ENCODE measurements around the gene ABHD14A.

DNA sequence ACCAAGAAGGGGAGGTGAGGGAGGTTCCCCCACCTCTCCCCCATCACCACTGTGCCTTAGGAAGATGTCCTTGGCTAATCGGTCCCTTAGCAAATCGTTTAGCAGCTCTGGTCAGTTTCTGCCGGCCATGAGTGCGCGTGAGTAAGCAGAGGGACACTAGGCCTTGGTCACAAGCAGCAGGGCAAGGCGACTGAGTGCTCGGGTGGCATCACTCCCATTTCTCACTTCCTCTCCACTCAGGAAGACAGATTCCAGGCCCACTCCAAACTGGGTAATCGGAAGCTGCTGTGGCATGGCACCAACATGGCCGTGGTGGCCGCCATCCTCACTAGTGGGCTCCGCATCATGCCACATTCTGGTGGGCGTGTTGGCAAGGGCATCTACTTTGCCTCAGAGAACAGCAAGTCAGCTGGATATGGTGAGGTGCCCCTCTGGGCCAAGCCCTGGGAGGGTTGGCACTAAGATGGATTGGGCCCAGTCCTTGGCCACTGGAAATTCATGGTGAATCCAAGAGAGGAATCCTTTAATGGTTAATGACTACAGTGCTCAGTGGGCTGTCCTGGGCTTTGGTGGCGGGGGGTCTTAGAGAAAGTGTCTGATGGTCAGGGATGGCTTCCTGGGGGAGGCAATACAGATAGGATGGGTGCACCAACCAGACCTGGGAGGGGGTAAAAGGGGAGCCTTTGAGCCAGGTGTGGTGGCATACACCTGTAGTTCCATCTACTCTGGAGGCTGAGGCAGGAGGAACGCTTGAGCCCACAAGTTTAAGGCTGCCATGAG is 28.7 kb upstream of the ABHD14A start:
- TF ChIP-seq FOXP1 (CRISPR knock-in tag; IDR thresholded peaks at IDR 0.05; ENCODE audit: borderline replicate concordance) (no peak), TCF7 (CRISPR knock-in tag; IDR thresholded peaks at IDR 0.05; ENCODE audit: low read depth) (no peak), SP1 (CRISPR knock-in tag; conservative IDR thresholded peaks at IDR 0.05) (no peak), ZNF232 (CRISPR knock-in tag; IDR thresholded peaks at IDR 0.05) (no peak)
- TF ChIP-seq, protein P1, sequence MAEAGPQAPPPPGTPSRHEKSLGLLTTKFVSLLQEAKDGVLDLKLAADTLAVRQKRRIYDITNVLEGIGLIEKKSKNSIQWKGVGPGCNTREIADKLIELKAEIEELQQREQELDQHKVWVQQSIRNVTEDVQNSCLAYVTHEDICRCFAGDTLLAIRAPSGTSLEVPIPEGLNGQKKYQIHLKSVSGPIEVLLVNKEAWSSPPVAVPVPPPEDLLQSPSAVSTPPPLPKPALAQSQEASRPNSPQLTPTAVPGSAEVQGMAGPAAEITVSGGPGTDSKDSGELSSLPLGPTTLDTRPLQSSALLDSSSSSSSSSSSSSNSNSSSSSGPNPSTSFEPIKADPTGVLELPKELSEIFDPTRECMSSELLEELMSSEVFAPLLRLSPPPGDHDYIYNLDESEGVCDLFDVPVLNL (CRISPR knock-in tag; IDR thresholded peaks at IDR 0.05; ENCODE audit: borderline replicate concordance, low read depth): no peak
- TF ChIP-seq, protein P2, sequence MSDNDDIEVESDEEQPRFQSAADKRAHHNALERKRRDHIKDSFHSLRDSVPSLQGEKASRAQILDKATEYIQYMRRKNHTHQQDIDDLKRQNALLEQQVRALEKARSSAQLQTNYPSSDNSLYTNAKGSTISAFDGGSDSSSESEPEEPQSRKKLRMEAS (CRISPR knock-in tag; IDR thresholded peaks at IDR 0.05): no peak
- TF ChIP-seq, protein P3, sequence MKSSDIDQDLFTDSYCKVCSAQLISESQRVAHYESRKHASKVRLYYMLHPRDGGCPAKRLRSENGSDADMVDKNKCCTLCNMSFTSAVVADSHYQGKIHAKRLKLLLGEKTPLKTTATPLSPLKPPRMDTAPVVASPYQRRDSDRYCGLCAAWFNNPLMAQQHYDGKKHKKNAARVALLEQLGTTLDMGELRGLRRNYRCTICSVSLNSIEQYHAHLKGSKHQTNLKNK (CRISPR knock-in tag; IDR thresholded peaks at IDR 0.05): no peak
- TF ChIP-seq, protein P4, sequence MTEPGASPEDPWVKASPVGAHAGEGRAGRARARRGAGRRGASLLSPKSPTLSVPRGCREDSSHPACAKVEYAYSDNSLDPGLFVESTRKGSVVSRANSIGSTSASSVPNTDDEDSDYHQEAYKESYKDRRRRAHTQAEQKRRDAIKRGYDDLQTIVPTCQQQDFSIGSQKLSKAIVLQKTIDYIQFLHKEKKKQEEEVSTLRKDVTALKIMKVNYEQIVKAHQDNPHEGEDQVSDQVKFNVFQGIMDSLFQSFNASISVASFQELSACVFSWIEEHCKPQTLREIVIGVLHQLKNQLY (CRISPR knock-in tag; IDR thresholded peaks at IDR 0.05): no peak
- TF ChIP-seq, protein P5, sequence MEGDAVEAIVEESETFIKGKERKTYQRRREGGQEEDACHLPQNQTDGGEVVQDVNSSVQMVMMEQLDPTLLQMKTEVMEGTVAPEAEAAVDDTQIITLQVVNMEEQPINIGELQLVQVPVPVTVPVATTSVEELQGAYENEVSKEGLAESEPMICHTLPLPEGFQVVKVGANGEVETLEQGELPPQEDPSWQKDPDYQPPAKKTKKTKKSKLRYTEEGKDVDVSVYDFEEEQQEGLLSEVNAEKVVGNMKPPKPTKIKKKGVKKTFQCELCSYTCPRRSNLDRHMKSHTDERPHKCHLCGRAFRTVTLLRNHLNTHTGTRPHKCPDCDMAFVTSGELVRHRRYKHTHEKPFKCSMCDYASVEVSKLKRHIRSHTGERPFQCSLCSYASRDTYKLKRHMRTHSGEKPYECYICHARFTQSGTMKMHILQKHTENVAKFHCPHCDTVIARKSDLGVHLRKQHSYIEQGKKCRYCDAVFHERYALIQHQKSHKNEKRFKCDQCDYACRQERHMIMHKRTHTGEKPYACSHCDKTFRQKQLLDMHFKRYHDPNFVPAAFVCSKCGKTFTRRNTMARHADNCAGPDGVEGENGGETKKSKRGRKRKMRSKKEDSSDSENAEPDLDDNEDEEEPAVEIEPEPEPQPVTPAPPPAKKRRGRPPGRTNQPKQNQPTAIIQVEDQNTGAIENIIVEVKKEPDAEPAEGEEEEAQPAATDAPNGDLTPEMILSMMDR (IDR thresholded peaks at IDR 0.05): no peak
- TF ChIP-seq, protein P6, sequence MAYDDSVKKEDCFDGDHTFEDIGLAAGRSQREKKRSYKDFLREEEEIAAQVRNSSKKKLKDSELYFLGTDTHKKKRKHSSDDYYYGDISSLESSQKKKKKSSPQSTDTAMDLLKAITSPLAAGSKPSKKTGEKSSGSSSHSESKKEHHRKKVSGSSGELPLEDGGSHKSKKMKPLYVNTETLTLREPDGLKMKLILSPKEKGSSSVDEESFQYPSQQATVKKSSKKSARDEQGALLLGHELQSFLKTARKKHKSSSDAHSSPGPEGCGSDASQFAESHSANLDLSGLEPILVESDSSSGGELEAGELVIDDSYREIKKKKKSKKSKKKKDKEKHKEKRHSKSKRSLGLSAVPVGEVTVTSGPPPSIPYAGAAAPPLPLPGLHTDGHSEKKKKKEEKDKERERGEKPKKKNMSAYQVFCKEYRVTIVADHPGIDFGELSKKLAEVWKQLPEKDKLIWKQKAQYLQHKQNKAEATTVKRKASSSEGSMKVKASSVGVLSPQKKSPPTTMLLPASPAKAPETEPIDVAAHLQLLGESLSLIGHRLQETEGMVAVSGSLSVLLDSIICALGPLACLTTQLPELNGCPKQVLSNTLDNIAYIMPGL (CRISPR knock-in tag; IDR thresholded peaks at IDR 0.05): no peak
